NB4 (cell line): ENCODE measurements around the gene ADSS2.

Experiments
- MAX ChIP-seq: IDR thresholded peaks from 2 replicates; pipeline ENCODE4 v1.6.1; 2011; ENCODE audit warnings: low read depth, low read length
- MYC ChIP-seq: IDR thresholded peaks from 2 replicates; pipeline ENCODE4 v1.6.1; 2011; ENCODE audit warnings: low read depth, low read length
- POLR2A ChIP-seq: IDR thresholded peaks from 2 replicates; pipeline ENCODE4 v1.6.1; 2011; ENCODE audit warnings: mild to moderate bottlenecking; ENCODE audit not compliant: insufficient read length; ENCODE audit errors: extremely low read depth
- TF ChIP-seq, protein P1 (sequence below): IDR thresholded peaks from one replicate; pipeline ENCODE4 v1.5.1; 2012; ENCODE audit warnings: low read depth, low read length

- TF ChIP-seq, protein P1, sequence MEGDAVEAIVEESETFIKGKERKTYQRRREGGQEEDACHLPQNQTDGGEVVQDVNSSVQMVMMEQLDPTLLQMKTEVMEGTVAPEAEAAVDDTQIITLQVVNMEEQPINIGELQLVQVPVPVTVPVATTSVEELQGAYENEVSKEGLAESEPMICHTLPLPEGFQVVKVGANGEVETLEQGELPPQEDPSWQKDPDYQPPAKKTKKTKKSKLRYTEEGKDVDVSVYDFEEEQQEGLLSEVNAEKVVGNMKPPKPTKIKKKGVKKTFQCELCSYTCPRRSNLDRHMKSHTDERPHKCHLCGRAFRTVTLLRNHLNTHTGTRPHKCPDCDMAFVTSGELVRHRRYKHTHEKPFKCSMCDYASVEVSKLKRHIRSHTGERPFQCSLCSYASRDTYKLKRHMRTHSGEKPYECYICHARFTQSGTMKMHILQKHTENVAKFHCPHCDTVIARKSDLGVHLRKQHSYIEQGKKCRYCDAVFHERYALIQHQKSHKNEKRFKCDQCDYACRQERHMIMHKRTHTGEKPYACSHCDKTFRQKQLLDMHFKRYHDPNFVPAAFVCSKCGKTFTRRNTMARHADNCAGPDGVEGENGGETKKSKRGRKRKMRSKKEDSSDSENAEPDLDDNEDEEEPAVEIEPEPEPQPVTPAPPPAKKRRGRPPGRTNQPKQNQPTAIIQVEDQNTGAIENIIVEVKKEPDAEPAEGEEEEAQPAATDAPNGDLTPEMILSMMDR, result no peak
- TF ChIP-seq POLR2A (no peak), MAX (no peak), MYC (no peak)
Measured at GRCh38 chr1:244496186-244496585, 44.5 kb upstream of the ADSS2 start.
